CD8-positive, alpha-beta memory T cell (primary cell): ENCODE measurements around the gene OMA1. TPM values are rescaled to one million over a fixed set of nuclear protein-coding genes. Genes with fewer than 3 reads are reported as not detected.
"Not testable (repeated sequence)": the region's sequence is repeated elsewhere in the genome, so short reads cannot be mapped to it uniquely, and the experiment has no call there.

Source experiments
- CTCF ChIA-PET: fragments of 350-600 bp; sonication (Branson Sonifier 250); formaldehyde crosslinking; loops from one replicate; lab custom pipeline; 2021; ENCODE audit warnings: antibody characterized with exemption; lab: Charles Lee
- POLR2A ChIA-PET: fragments of 350-600 bp; sonication (Branson Sonifier 250); formaldehyde crosslinking; loops from one replicate; lab custom pipeline; 2021; ENCODE audit warnings: antibody characterized with exemption; lab: Charles Lee
- DNase-seq, 5 donors: peaks; one replicate each; pipeline versions ENCODE4 v3.0.0 to v3.0.0-alpha.2; 2020 to 2022; ENCODE audit warnings: mixed read lengths in 1 of 5
- H3K27ac ChIP-seq: one replicate; pipeline ENCODE4 v1.7.0; 2013; ENCODE audit warnings: low read depth, mild to moderate bottlenecking, low read length, moderate library complexity
- H3K27me3 ChIP-seq: 2 replicates; pipeline ENCODE4 v1.7.0; 2013; ENCODE audit warnings: low read length, mild to moderate bottlenecking; ENCODE audit not compliant: insufficient read depth, poor library complexity, severe bottlenecking
- H3K36me3 ChIP-seq: 2 replicates; pipeline ENCODE4 v1.7.0; 2013; ENCODE audit warnings: mild to moderate bottlenecking, low read length, moderate library complexity; ENCODE audit not compliant: insufficient read depth
- H3K4me1 ChIP-seq: 2 replicates; pipeline ENCODE4 v1.7.0; 2013; ENCODE audit warnings: mild to moderate bottlenecking, low read length, moderate library complexity; ENCODE audit not compliant: insufficient read depth
- H3K4me3 ChIP-seq: 2 replicates; pipeline ENCODE4 v1.7.0; 2013; ENCODE audit warnings: mild to moderate bottlenecking, low read length
- H3K9me3 ChIP-seq: 2 replicates; pipeline ENCODE4 v1.7.0; 2013; ENCODE audit warnings: mild to moderate bottlenecking, low read length
- H3K27ac Mint-ChIP-seq, 8 donors: one replicate each; pipeline ENCODE4 v1.8.0; 2020 to 2021; ENCODE audit warnings: mixed read lengths in 8 of 8, mild to moderate bottlenecking in 6 of 8, inconsistent platforms in 3 of 8, moderate library complexity in 3 of 8
- H3K27me3 Mint-ChIP-seq, 2 donors: one replicate each; pipeline ENCODE4 v1.8.0; 2020 to 2021; ENCODE audit warnings: mixed read lengths in 2 of 2, mild to moderate bottlenecking in 1 of 2, moderate library complexity in 1 of 2
- H3K36me3 Mint-ChIP-seq, 3 donors: one replicate each; pipeline ENCODE4 v1.8.0; 2020 to 2021; ENCODE audit warnings: mixed read lengths in 3 of 3, inconsistent platforms in 1 of 3, mild to moderate bottlenecking in 1 of 3
- H3K4me1 Mint-ChIP-seq, 3 donors: one replicate each; pipeline ENCODE4 v1.8.0; 2020 to 2021; ENCODE audit warnings: mixed read lengths in 3 of 3, inconsistent platforms in 1 of 3, mild to moderate bottlenecking in 1 of 3
- H3K4me3 Mint-ChIP-seq, 7 donors: one replicate each; pipeline ENCODE4 v1.8.0; 2020 to 2021; ENCODE audit warnings: mixed read lengths in 7 of 7, mild to moderate bottlenecking in 6 of 7, moderate library complexity in 4 of 7, inconsistent platforms in 2 of 7
- H3K9me3 Mint-ChIP-seq, 5 donors: one replicate each; pipeline ENCODE4 v1.8.0; 2020 to 2022; ENCODE audit warnings: mixed read lengths in 5 of 5, mild to moderate bottlenecking in 3 of 5, moderate library complexity in 2 of 5, inconsistent platforms in 1 of 5
- polyA plus RNA-seq: library from polyadenylated mRNA; unstranded; fragments of 300-500 nt; fragmentation: Illumina TruSeq; gene quantifications from one replicate; pipeline ENCODE4 v1.2.3, GENCODE V29; 2021
- total RNA-seq, 2 experiments: library from RNA; stranded (reverse); gene quantifications; one replicate each; pipeline ENCODE4 v1.2.3, GENCODE V29; 2021

The OMA1 gene
- total and polyA plus RNA-seq, 3 experiments from 2014 or later: 15.9 to 40.5 (median 17.6) TPM

GRCh38 chr1:58555393-58555792 is 8.9 kb upstream of the OMA1 start:
- H3K4me1 Mint-ChIP-seq: no peaks in the 10 kb centered on the region

GRCh38 chr1:58551186-58552140 is 4.9 kb upstream of the OMA1 start:
- Histone ChIP-seq H3K27ac (no peak overlapping the region), H3K36me3 (no peaks in the 10 kb centered on the region), H3K27me3 (no peaks in the 10 kb centered on the region), H3K4me3 (no peak overlapping the region), H3K9me3 (no peaks in the 10 kb centered on the region), H3K4me1 (no peaks in the 10 kb centered on the region)
- Mint-ChIP-seq H3K27ac (no peak overlapping the region), H3K4me3 (no peak overlapping the region), H3K4me1 (peaks cover 4 to 7% (median 6%) of the 10 kb centered on the region in 3 donors), H3K27me3 (peaks cover 15 to 31% of the 10 kb centered on the region in 2 donors), H3K9me3 (no peaks in the 10 kb centered on the region), H3K36me3 (peaks cover 0 to 2% (median 0%) of the 10 kb centered on the region in 3 donors)
- POLR2A ChIA-PET: no interaction called here
- CTCF ChIA-PET: interaction anchor here (0.6 to 1.4 kb wide), 3 partner anchors 36 to 1720 kb away, joined by 3 to 6 read pairs (median 5); no protein-coding TSS in a partner anchor
- DNase-seq: no peak

More at GRCh38 chr1:58555393-58555792, 8.9 kb upstream of the OMA1 start:
- DNase-seq: no peak
- Mint-ChIP-seq H3K4me3 (no peak overlapping the region), H3K36me3 (peaks cover 0 to 4% (median 0%) of the 10 kb centered on the region in 3 donors), H3K27ac (no peak overlapping the region), H3K9me3 (peaks cover 0 to 11% (median 4%) of the 10 kb centered on the region in 5 donors), H3K27me3 (peaks cover 17 to 62% of the 10 kb centered on the region in 2 donors)
- Histone ChIP-seq H3K4me1 (no peaks in the 10 kb centered on the region), H3K27ac (no peak overlapping the region), H3K4me3 (no peak overlapping the region), H3K27me3 (no peaks in the 10 kb centered on the region), H3K36me3 (no peaks in the 10 kb centered on the region), H3K9me3 (no peaks in the 10 kb centered on the region)
- ChIA-PET POLR2A (no interaction called here), CTCF (no interaction called here)

- H3K9me3 ChIP-seq, H3K27me3 ChIP-seq, H3K9me3 Mint-ChIP-seq, POLR2A ChIA-PET, DNase-seq, H3K36me3 ChIP-seq, H3K4me3 ChIP-seq, H3K27ac ChIP-seq, H3K36me3 Mint-ChIP-seq: not testable (repeated sequence)
- H3K4me3 Mint-ChIP-seq: peak overlapping the region in 1 of 7 donors; percentile 71
- peak overlapping the region in 1 of 8 donors; percentile 53 for H3K27ac Mint-ChIP-seq
- CTCF ChIA-PET: interaction anchor here (0.7 kb wide), 1 partner anchor 33 kb away, joined by 3 read pairs; no protein-coding TSS in a partner anchor
- H3K4me1 ChIP-seq: peaks cover 12% of the 10 kb centered on the region
- H3K27me3 Mint-ChIP-seq: peaks cover 9 to 13% of the 10 kb centered on the region in 2 donors
- H3K4me1 Mint-ChIP-seq: peaks cover 18 to 24% (median 21%) of the 10 kb centered on the region in 3 donors
Measured at GRCh38 chr1:58549291-58549690, 2.8 kb upstream of the OMA1 start.

GRCh38 chr1:58548371-58548770 is 1.8 kb upstream of the OMA1 start:
- H3K4me3 ChIP-seq: no peak overlapping the region
- peaks cover 7 to 8% of the 10 kb centered on the region in 2 donors for H3K27me3 Mint-ChIP-seq
- peaks cover 0 to 8% (median 0%) of the 10 kb centered on the region in 3 donors for H3K36me3 Mint-ChIP-seq
- H3K4me1 ChIP-seq: peaks cover 12% of the 10 kb centered on the region
- no peak for DNase-seq
- no peaks in the 10 kb centered on the region for H3K9me3 ChIP-seq
- no peak overlapping the region for H3K27ac ChIP-seq
- peaks cover 19 to 33% (median 26%) of the 10 kb centered on the region in 3 donors for H3K4me1 Mint-ChIP-seq
- H3K27me3 ChIP-seq: no peaks in the 10 kb centered on the region
- H3K27ac Mint-ChIP-seq: peak overlapping the region in 2 of 8 donors; percentile 17 to 53
- peak overlapping the region in 1 of 7 donors; percentile 25 for H3K4me3 Mint-ChIP-seq
- H3K9me3 Mint-ChIP-seq: no peaks in the 10 kb centered on the region
- CTCF ChIA-PET: interaction anchor here (1.1 to 2.2 kb wide), 3 partner anchors 105 to 1717 kb away, joined by 3 to 10 read pairs (median 7); no protein-coding TSS in a partner anchor
- no peaks in the 10 kb centered on the region for H3K36me3 ChIP-seq
- POLR2A ChIA-PET: no interaction called here

- peak overlapping the region; percentile 59 for H3K4me3 ChIP-seq
- H3K4me3 Mint-ChIP-seq: peak overlapping the region; percentile 91 to 97 (median 94)
- peak; percentile 71 to 88 (median 77) for DNase-seq
- no peaks in the 10 kb centered on the region for H3K27me3 Mint-ChIP-seq
- ChIA-PET CTCF (interaction anchor here (1.0 to 2.2 kb wide), 8 partner anchors 7 to 1715 kb away, joined by 3 to 38 read pairs (median 5); no protein-coding TSS in a partner anchor), POLR2A (interaction anchor here (1.4 kb wide), 1 partner anchor 31 kb away, joined by 5 read pairs; no protein-coding TSS in a partner anchor)
- H3K27ac Mint-ChIP-seq: peak overlapping the region; percentile 74 to 99 (median 98)
- peaks cover 12% of the 10 kb centered on the region for H3K4me1 ChIP-seq
- no peaks in the 10 kb centered on the region for H3K36me3 ChIP-seq
- H3K4me1 Mint-ChIP-seq: peaks cover 23 to 45% (median 36%) of the 10 kb centered on the region in 3 donors
- no peaks in the 10 kb centered on the region for H3K27me3 ChIP-seq
- H3K27ac ChIP-seq: peak overlapping the region; percentile 92
- H3K9me3 ChIP-seq: no peaks in the 10 kb centered on the region
- H3K36me3 Mint-ChIP-seq: peaks cover 0 to 8% (median 0%) of the 10 kb centered on the region in 3 donors
- no peaks in the 10 kb centered on the region for H3K9me3 Mint-ChIP-seq
Measured at GRCh38 chr1:58545591-58546519, 671 bp downstream of the OMA1 start.

- peaks cover 12% of the 10 kb centered on the region for H3K4me1 ChIP-seq
- H3K27me3 Mint-ChIP-seq: no peaks in the 10 kb centered on the region
- H3K4me1 Mint-ChIP-seq: peaks cover 23 to 51% (median 36%) of the 10 kb centered on the region in 3 donors
- H3K4me3 Mint-ChIP-seq: peak overlapping the region in 1 of 7 donors; percentile 43
- no peaks in the 10 kb centered on the region for H3K36me3 ChIP-seq
- no peak overlapping the region for H3K4me3 ChIP-seq
- no peak overlapping the region for H3K27ac ChIP-seq
- ChIA-PET POLR2A (interaction anchor here (0.7 kb wide), 1 partner anchor 850 kb away, joined by 4 read pairs; no protein-coding TSS in a partner anchor), CTCF (interaction anchor here (1.7 to 1.9 kb wide), 2 partner anchors 28 to 109 kb away, joined by 5 to 13 read pairs; no protein-coding TSS in a partner anchor)
- no peaks in the 10 kb centered on the region for H3K9me3 Mint-ChIP-seq
- peak overlapping the region in 4 of 8 donors; percentile 25 to 51 (median 32) for H3K27ac Mint-ChIP-seq
- no peak for DNase-seq
- H3K36me3 Mint-ChIP-seq: peaks cover 0 to 14% (median 3%) of the 10 kb centered on the region in 3 donors
- H3K27me3 ChIP-seq: no peaks in the 10 kb centered on the region
- H3K9me3 ChIP-seq: no peaks in the 10 kb centered on the region
Measured at GRCh38 chr1:58543260-58543659, 3.3 kb downstream of the OMA1 start.

GRCh38 chr1:58539553-58539952 is 7.0 kb downstream of the OMA1 start:
- Histone ChIP-seq H3K27ac (no peak overlapping the region), H3K9me3 (no peaks in the 10 kb centered on the region), H3K27me3 (no peaks in the 10 kb centered on the region), H3K36me3 (no peaks in the 10 kb centered on the region), H3K4me1 (no peaks in the 10 kb centered on the region), H3K4me3 (no peak overlapping the region)
- H3K27ac Mint-ChIP-seq: peak overlapping the region in 4 of 8 donors; percentile 37 to 82 (median 53)
- DNase-seq: no peak
- H3K9me3 Mint-ChIP-seq: no peaks in the 10 kb centered on the region
- ChIA-PET CTCF (no interaction called here), POLR2A (no interaction called here)
- H3K4me3 Mint-ChIP-seq: no peak overlapping the region
- no peaks in the 10 kb centered on the region for H3K27me3 Mint-ChIP-seq
- peaks cover 5 to 30% (median 16%) of the 10 kb centered on the region in 3 donors for H3K4me1 Mint-ChIP-seq
- H3K36me3 Mint-ChIP-seq: peaks cover 0 to 20% (median 3%) of the 10 kb centered on the region in 3 donors
